Measurements from ENCODE around the gene MYL5. TPM values are rescaled to one million over a fixed set of nuclear protein-coding genes. Genes with fewer than 3 reads are reported as not detected.
A peak's percentile ranks its signal among the peaks of the same experiment; 100 is the strongest.

MYL5 gene, protein sequence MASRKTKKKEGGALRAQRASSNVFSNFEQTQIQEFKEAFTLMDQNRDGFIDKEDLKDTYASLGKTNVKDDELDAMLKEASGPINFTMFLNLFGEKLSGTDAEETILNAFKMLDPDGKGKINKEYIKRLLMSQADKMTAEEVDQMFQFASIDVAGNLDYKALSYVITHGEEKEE
- 17.1 and 21.8 TPM in 2 replicates for total RNA-seq (2022)
- percentile 44 among the genes with signal in this experiment for Bru-seq, nascent RNA
- BruChase-seq, experiment 1, labeled RNA remaining after a 2-hour chase: percentile 44 among the genes with signal in this experiment
- BruChase-seq, experiment 2, labeled RNA remaining after a 6-hour chase: percentile 47 among the genes with signal in this experiment
- long read RNA-seq, partial matches to known transcripts: 2 of 7 reads
- long read RNA-seq, other reads (novel, unspliced or antisense): 4 of 7 reads

- ChIA-PET POLR2A (interaction anchor here (1.0 kb wide), 1 partner anchor 107 kb away, joined by 8 read pairs; no protein-coding TSS in a partner anchor), CTCF (interaction anchor here (0.5 to 1.5 kb wide), 6 partner anchors 10 to 410 kb away, joined by 3 to 6 read pairs (median 3); no protein-coding TSS in a partner anchor)
- Mint-ChIP-seq H3K4me1 (ENCODE audit: low read depth, unreplicated experiment) (peaks cover 5% of the 10 kb centered on the region), H3K9me3 (ENCODE audit: unreplicated experiment) (no peaks in the 10 kb centered on the region), H3K27ac (ENCODE audit: unreplicated experiment) (peak within 1 kb of the TSS; percentile 85), H3K4me3 (ENCODE audit: unreplicated experiment) (peak within 1 kb of the TSS; percentile 80), H3K36me3 (ENCODE audit: insufficient read depth, unreplicated experiment) (peaks cover 42% of the 10 kb centered on the region), H3K27me3 (ENCODE audit: insufficient read depth, unreplicated experiment) (no peaks in the 10 kb centered on the region)
- intact Hi-C loops (cut with micrococcal nuclease; ENCODE audit: unreplicated experiment): no loop called here
- Histone ChIP-seq H3K4me1 (peaks cover 4% of the 10 kb centered on the region; the same call in 1 of the 2 replicates), H3K4me3 (ENCODE audit: low read depth, low read length) (peak within 1 kb of the TSS; percentile 96), H3K9me3 (no peaks in the 10 kb centered on the region), H3K27me3 (replicated peaks; ENCODE audit: control insufficient read depth, insufficient read depth, low read length) (no peaks in the 10 kb centered on the region), H3K36me3 (ENCODE audit: control insufficient read depth, insufficient read depth, low read length) (peaks cover 2% of the 10 kb centered on the region; the same call in 1 of the 2 replicates)
- TF ChIP-seq, protein P1, sequence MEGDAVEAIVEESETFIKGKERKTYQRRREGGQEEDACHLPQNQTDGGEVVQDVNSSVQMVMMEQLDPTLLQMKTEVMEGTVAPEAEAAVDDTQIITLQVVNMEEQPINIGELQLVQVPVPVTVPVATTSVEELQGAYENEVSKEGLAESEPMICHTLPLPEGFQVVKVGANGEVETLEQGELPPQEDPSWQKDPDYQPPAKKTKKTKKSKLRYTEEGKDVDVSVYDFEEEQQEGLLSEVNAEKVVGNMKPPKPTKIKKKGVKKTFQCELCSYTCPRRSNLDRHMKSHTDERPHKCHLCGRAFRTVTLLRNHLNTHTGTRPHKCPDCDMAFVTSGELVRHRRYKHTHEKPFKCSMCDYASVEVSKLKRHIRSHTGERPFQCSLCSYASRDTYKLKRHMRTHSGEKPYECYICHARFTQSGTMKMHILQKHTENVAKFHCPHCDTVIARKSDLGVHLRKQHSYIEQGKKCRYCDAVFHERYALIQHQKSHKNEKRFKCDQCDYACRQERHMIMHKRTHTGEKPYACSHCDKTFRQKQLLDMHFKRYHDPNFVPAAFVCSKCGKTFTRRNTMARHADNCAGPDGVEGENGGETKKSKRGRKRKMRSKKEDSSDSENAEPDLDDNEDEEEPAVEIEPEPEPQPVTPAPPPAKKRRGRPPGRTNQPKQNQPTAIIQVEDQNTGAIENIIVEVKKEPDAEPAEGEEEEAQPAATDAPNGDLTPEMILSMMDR (IDR thresholded peaks at IDR 0.05; ENCODE audit: insufficient read depth in 1 of 2, low read depth in 1 of 2, low read length in 1 of 2, severe bottlenecking in 1 of 2, unreplicated experiment in 1 of 2): peak; percentile 55 to 80
- peak; percentile 95 to 96 for DNase-seq
- BruUV-seq (replicated peaks): TSS peak; percentile 31
Measured at GRCh38 chr4:674172-675035, at the start of gene MYL5, which contains the start of gene ATP5ME. Gene MYL5, plus strand, starts transcription at chr4:674542. Its CDS starts 3,485 bp downstream, at chr4:678027. Gene ATP5ME, minus strand, starts transcription at chr4:674276. Its CDS starts 29 bp downstream, at chr4:674247.

DNA sequence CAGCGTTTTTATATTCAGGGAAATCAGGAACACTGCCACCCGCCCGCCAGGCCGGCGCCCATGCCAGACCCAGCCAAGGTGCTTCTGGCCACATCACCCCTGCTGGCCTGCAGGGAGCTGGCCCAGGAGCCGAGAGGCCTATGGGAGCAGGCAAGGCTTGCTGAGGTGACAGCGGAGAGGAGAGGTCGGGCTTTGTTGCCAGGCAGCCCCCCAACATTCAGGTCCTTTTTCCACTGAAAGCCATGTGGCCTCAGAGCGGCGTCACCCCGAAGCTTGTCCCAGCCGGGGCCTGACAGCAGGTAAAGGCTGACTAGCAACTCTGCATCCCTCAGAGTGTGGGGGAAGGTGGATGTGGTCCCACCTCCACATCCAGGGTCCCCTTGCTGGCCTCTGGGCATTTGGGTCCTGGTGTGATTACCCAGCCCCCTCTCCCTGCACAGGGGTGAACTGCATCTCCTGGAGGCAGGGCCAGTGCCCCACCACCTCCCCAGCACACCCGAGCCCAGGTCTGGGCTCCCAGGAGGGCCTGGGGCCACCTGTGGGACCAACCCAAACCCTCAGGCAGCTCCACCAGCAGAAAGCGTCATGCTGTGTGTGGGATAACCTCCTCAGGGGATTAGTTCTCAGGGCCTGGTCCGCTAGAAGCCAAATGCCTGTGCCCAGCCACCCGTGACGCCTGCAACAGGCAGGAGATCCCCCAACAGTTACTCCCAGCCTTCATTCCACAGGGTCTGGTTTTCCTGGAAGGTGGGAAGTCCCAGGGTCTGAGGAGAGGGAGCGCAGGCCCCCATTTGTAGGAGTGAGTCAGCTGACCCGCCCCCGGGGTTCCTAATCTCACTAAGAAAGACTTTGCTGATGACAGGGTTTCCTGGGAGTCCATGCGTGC is 49.4 kb upstream of the MYL5 start, which contains the start of gene PDE6B:
TSS of gene PDE6B (plus strand) at position 869 of the 886 bp plus-strand sequence. CDS start 54 bp downstream, outside the sequence.
- Histone ChIP-seq H3K36me3 (ENCODE audit: control insufficient read depth, insufficient read depth, low read length) (no peaks in the 10 kb centered on the region), H3K4me3 (ENCODE audit: low read depth, low read length) (no peak within 1 kb of the TSS), H3K27me3 (replicated peaks; ENCODE audit: control insufficient read depth, insufficient read depth, low read length) (no peaks in the 10 kb centered on the region), H3K9me3 (no peaks in the 10 kb centered on the region), H3K4me1 (no peaks in the 10 kb centered on the region)
- no TSS peak for BruUV-seq (replicated peaks)
- H3K27me3 Mint-ChIP-seq (ENCODE audit: insufficient read depth, unreplicated experiment): no peaks in the 10 kb centered on the region
- DNase-seq: peak in 1 of 2 experiments; percentile 26
- TF ChIP-seq, protein P1 (IDR thresholded peaks at IDR 0.05; ENCODE audit: insufficient read depth in 1 of 2, low read depth in 1 of 2, low read length in 1 of 2, severe bottlenecking in 1 of 2, unreplicated experiment in 1 of 2): no peak
- intact Hi-C loops (cut with micrococcal nuclease; ENCODE audit: unreplicated experiment): no loop called here
- POLR2A ChIA-PET: no interaction called here
- CTCF ChIA-PET: no interaction called here
- no peaks in the 10 kb centered on the region for H3K4me1 Mint-ChIP-seq (ENCODE audit: low read depth, unreplicated experiment)
- no peak within 1 kb of the TSS for H3K4me3 Mint-ChIP-seq (ENCODE audit: unreplicated experiment)
- peaks cover 5% of the 10 kb centered on the region for H3K36me3 Mint-ChIP-seq (ENCODE audit: insufficient read depth, unreplicated experiment)
- H3K9me3 Mint-ChIP-seq (ENCODE audit: unreplicated experiment): no peaks in the 10 kb centered on the region
- no peak within 1 kb of the TSS for H3K27ac Mint-ChIP-seq (ENCODE audit: unreplicated experiment)

All from Caco-2 (cell line).